ENCODE measurements around the gene TPRG1. TPM values are rescaled to one million over a fixed set of nuclear protein-coding genes. Genes with fewer than 3 reads are reported as not detected.

Gene TPRG1
- total and polyA plus RNA-seq, 7 donors: 0.23 to 9.1 (median 3.2) TPM

DNA sequence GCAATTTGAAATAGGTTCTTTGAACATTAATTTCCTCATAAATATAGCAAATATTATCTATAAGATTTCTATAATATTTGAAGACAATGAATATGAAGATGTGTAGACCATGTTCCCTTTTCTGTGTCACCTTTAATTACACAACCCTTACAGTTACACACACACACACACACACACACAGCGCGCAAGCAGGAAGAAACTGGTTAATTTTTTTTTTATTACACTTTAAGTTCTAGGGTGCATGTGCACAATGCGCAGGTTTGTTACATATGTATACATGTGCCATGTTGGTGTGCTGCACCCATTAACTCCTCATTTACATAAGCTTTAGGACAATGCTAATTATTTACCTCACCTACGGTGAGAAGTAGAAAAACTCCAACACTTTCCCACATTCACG, 122.9 kb downstream of the TPRG1 start:
- H3K4me1 ChIP-seq: peaks cover 0 to 6% (median 0%) of the 10 kb centered on the region in 4 donors
- TF ChIP-seq, protein P1, sequence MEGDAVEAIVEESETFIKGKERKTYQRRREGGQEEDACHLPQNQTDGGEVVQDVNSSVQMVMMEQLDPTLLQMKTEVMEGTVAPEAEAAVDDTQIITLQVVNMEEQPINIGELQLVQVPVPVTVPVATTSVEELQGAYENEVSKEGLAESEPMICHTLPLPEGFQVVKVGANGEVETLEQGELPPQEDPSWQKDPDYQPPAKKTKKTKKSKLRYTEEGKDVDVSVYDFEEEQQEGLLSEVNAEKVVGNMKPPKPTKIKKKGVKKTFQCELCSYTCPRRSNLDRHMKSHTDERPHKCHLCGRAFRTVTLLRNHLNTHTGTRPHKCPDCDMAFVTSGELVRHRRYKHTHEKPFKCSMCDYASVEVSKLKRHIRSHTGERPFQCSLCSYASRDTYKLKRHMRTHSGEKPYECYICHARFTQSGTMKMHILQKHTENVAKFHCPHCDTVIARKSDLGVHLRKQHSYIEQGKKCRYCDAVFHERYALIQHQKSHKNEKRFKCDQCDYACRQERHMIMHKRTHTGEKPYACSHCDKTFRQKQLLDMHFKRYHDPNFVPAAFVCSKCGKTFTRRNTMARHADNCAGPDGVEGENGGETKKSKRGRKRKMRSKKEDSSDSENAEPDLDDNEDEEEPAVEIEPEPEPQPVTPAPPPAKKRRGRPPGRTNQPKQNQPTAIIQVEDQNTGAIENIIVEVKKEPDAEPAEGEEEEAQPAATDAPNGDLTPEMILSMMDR (IDR thresholded peaks at IDR 0.05): no peak
- TF ChIP-seq POLR2A (IDR thresholded peaks at IDR 0.05): no peak
- no peak for TF ChIP-seq EP300 (IDR thresholded peaks at IDR 0.05)
- no peak for TF ChIP-seq POLR2AphosphoS5 (IDR thresholded peaks at IDR 0.05)
- H3K36me3 ChIP-seq: no peaks in the 10 kb centered on the region
- H3K27me3 ChIP-seq: no peaks in the 10 kb centered on the region
- no peaks in the 10 kb centered on the region for H3K9me3 ChIP-seq
- DNase-seq: no peak
- no peak overlapping the region for H3K27ac ChIP-seq
- intact Hi-C loops (cut with DNase I): no loop called here
- WGBS, 2 donors: 65 to 94% methylated on average over 5 of the region's 5 CpGs
- no peak overlapping the region for H3K4me3 ChIP-seq

DNA sequence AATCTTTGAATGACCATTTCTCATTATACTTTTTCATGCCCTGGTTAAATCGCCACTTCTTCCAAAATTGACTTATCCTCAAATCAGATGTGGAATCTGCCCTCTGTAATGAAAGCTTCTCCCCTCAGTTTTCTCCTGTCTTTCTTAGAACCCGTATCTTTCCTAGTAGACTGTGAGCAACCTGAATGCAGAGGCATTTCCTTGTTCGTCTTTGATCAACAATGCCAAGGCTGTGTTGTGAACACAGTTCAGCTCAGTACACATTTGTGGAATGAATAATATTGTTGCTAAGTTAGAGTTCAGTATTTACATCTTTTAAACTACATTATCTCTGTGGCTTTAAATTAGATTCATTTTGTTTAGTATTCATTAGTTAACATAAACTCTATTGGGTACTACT, 123.3 kb downstream of the TPRG1 start:
- no peaks in the 10 kb centered on the region for H3K27me3 ChIP-seq
- 49 to 78% methylated on average over 3 of the region's 3 CpGs for WGBS, 2 donors
- no peaks in the 10 kb centered on the region for H3K36me3 ChIP-seq
- H3K4me3 ChIP-seq: no peak overlapping the region
- H3K4me1 ChIP-seq: peaks cover 0 to 9% (median 0%) of the 10 kb centered on the region in 4 donors
- H3K9me3 ChIP-seq: no peaks in the 10 kb centered on the region
- DNase-seq: no peak
- intact Hi-C loops (cut with DNase I): no loop called here
- no peak for TF ChIP-seq POLR2AphosphoS5 (IDR thresholded peaks at IDR 0.05)
- TF ChIP-seq EP300 (IDR thresholded peaks at IDR 0.05): no peak
- no peak for TF ChIP-seq POLR2A (IDR thresholded peaks at IDR 0.05)
- TF ChIP-seq, protein P1 (IDR thresholded peaks at IDR 0.05): no peak
- no peak overlapping the region for H3K27ac ChIP-seq

DNA sequence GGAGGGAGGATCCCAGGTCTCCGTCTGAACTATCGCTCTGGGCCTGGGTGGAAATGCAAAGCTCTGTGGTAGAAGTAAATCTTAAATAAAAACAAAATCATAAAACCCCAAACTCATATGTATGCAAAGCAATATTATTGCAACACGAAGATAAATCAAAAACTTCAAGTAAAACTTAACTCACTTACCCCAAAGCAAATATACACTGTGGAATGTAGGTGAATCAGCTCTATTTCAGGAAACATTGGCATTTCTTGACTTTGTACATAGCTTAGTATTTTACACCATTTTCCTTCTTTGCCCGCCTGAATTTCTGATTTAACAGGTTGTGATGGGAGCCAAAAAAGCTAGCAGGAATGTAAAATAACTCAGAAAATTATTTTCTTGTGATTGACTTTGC, 126.2 kb downstream of the TPRG1 start:
- Histone ChIP-seq H3K4me1 (peaks cover 0 to 10% (median 0%) of the 10 kb centered on the region in 4 donors), H3K27ac (no peak overlapping the region), H3K9me3 (no peaks in the 10 kb centered on the region), H3K36me3 (no peaks in the 10 kb centered on the region), H3K4me3 (no peak overlapping the region), H3K27me3 (no peaks in the 10 kb centered on the region)
- DNase-seq: no peak
- no peak for TF ChIP-seq POLR2AphosphoS5 (IDR thresholded peaks at IDR 0.05)
- TF ChIP-seq, protein P1 (IDR thresholded peaks at IDR 0.05): no peak
- no peak for TF ChIP-seq POLR2A (IDR thresholded peaks at IDR 0.05)
- intact Hi-C loops (cut with DNase I): no loop called here
- WGBS, 2 donors: 87 to 91% methylated on average over 4 of the region's 4 CpGs

DNA sequence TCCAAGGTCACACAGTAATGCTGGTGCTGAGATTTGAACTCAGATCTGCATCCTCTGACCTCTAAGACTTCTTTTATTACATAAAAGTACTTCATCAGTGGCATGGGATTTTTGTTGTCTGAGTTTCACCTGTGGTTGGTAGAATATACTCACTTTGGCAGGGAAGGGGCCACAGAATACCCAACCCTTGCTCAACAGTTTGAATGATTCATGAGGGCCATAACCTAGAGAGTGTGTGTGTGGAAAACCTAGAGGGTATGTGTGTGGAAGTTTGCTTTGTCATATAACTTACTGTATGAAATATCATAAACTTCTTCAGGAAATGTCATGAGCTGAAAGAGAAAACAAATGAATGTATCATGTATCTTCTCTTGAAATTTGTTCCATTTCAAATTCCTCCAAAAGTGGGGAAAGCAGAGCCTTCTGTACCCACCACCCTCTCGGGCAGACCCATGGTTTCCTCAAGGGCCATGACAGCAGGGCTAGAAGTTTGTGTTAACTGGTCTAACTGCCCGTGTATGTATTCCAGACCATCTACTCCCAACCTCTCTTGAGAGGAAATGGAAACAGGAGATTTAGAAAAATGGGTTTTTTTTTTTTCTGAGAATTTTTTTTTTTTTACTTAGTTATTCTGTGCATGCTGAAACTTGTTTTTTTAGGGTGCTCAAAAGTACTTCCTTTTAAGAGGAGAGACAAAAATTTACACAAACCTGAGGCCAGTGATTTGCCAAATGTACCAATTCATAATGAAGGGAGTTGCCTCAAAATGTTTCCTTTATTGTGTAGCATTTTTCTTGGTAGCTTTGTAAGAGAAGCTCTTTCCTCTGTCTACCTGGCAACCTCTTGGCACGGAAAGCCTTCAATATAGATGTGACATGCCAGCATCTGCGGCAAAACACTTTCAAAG, 127.0 kb downstream of the TPRG1 start:
- WGBS, 2 donors: 91 to 96% methylated on average over 4 of the region's 4 CpGs
- Histone ChIP-seq H3K4me1 (peaks cover 0 to 9% (median 0%) of the 10 kb centered on the region in 4 donors), H3K27ac (no peak overlapping the region), H3K27me3 (no peaks in the 10 kb centered on the region), H3K4me3 (no peak overlapping the region), H3K36me3 (no peaks in the 10 kb centered on the region), H3K9me3 (no peaks in the 10 kb centered on the region)
- intact Hi-C loops (cut with DNase I): no loop called here
- TF ChIP-seq POLR2AphosphoS5 (IDR thresholded peaks at IDR 0.05): no peak
- TF ChIP-seq, protein P1 (IDR thresholded peaks at IDR 0.05): no peak
- TF ChIP-seq EP300 (IDR thresholded peaks at IDR 0.05): no peak
- TF ChIP-seq POLR2A (IDR thresholded peaks at IDR 0.05): no peak
- no peak for DNase-seq
